WTC11 (cell line): ENCODE measurements around the gene MTPN. TPM values are rescaled to one million over a fixed set of nuclear protein-coding genes. Genes with fewer than 3 reads are reported as not detected.

Source experiments
- ATAC-seq: fragments of 200-7000 bp; cut with Tn5 transposase; 2 replicates; pipeline ENCODE4 v1.10.0; 2021; ENCODE audit warnings: mild to moderate bottlenecking, moderate library complexity
- CTCF ChIA-PET: fragments of 300-600 bp; sonication (Branson Sonifier 250); formaldehyde crosslinking; loops from one replicate; lab custom pipeline; 2021; ENCODE audit warnings: antibody characterized with exemption; lab: Charles Lee
- POLR2A ChIA-PET: fragments of 350-600 bp; sonication (Branson Sonifier 250); formaldehyde crosslinking; loops from one replicate; lab custom pipeline; 2021; ENCODE audit warnings: antibody characterized with exemption; lab: Charles Lee
- DNase-seq: peaks from one replicate; pipeline ENCODE4 v3.0.0; 2021; ENCODE audit warnings: low spot score
- H3K27ac Mint-ChIP-seq: 2 replicates; pipeline ENCODE4 v1.8.0; 2021; ENCODE audit warnings: mixed read lengths
- H3K27me3 Mint-ChIP-seq: 2 replicates; pipeline ENCODE4 v1.8.0; 2021; ENCODE audit warnings: low read depth, mild to moderate bottlenecking, moderate library complexity, mixed read lengths
- H3K36me3 Mint-ChIP-seq: 2 replicates; pipeline ENCODE4 v1.8.0; 2021; ENCODE audit warnings: mixed read lengths
- H3K4me1 Mint-ChIP-seq: 2 replicates; pipeline ENCODE4 v1.8.0; 2022; ENCODE audit warnings: mixed read lengths
- H3K4me3 Mint-ChIP-seq: 2 replicates; pipeline ENCODE4 v1.8.0; 2021; ENCODE audit warnings: mild to moderate bottlenecking, moderate library complexity, mixed read lengths
- H3K9me3 Mint-ChIP-seq: 2 replicates; pipeline ENCODE4 v1.8.0; 2021; ENCODE audit warnings: mixed read lengths
- CREM ChIP-seq: sonication (generic); formaldehyde crosslinking; IDR thresholded peaks from 2 replicates; pipeline ENCODE4 v1.8.1; 2022; ENCODE audit warnings: mild to moderate bottlenecking, missing genetic modification reagents, moderate library complexity
- EMX1 ChIP-seq: fragments of 250-450 bp; sonication (Bioruptor Pico); IDR thresholded peaks from 2 replicates; pipeline ENCODE4 v1.8.0; 2021; ENCODE audit warnings: mild to moderate bottlenecking
- FOXJ3 ChIP-seq: sonication (generic); formaldehyde crosslinking; IDR thresholded peaks from 2 replicates; pipeline ENCODE4 v1.9.0; 2021; ENCODE audit warnings: missing genetic modification reagents, mild to moderate bottlenecking, borderline replicate concordance
- GABPB1 ChIP-seq: sonication (generic); formaldehyde crosslinking; IDR thresholded peaks from 2 replicates; pipeline ENCODE4 v1.8.1; 2023; ENCODE audit warnings: mild to moderate bottlenecking, missing genetic modification reagents
- IRF2 ChIP-seq: sonication (generic); formaldehyde crosslinking; IDR thresholded peaks from 2 replicates; pipeline ENCODE4 v1.8.0; 2022; ENCODE audit warnings: low read depth, missing genetic modification reagents, borderline replicate concordance
- MYBL2 ChIP-seq: sonication (generic); formaldehyde crosslinking; IDR thresholded peaks from 2 replicates; pipeline ENCODE4 v1.8.1; 2023; ENCODE audit warnings: mild to moderate bottlenecking, moderate library complexity, missing genetic modification reagents
- NR2C2 ChIP-seq: sonication (generic); formaldehyde crosslinking; IDR thresholded peaks from 2 replicates; pipeline ENCODE4 v1.8.0; 2022; ENCODE audit warnings: mild to moderate bottlenecking, missing genetic modification reagents
- SP1 ChIP-seq: sonication (generic); formaldehyde crosslinking; conservative IDR thresholded peaks from 2 replicates; pipeline ENCODE4 v1.8.1; 2022; ENCODE audit warnings: missing genetic modification reagents
- ZNF232 ChIP-seq: sonication (generic); formaldehyde crosslinking; IDR thresholded peaks from 2 replicates; pipeline ENCODE4 v1.8.0; 2022; ENCODE audit warnings: mild to moderate bottlenecking, missing genetic modification reagents
- ZNF423 ChIP-seq: fragments of 250-450 bp; sonication (Bioruptor Pico); IDR thresholded peaks from 2 replicates; pipeline ENCODE4 v2.1.2; 2022; ENCODE audit warnings: mild to moderate bottlenecking, moderate library complexity
- total RNA-seq: library from RNA; stranded (reverse); gene quantifications from 3 replicates; pipeline ENCODE4 v1.2.3, GENCODE V29; 2021
- TF ChIP-seq, protein P1 (sequence below): sonication (generic); formaldehyde crosslinking; IDR thresholded peaks from 2 replicates; pipeline ENCODE4 v1.8.0; 2022; ENCODE audit warnings: mild to moderate bottlenecking, missing genetic modification reagents
- TF ChIP-seq, protein P2 (sequence below): sonication (generic); formaldehyde crosslinking; IDR thresholded peaks from 2 replicates; pipeline ENCODE4 v1.8.1; 2023; ENCODE audit warnings: mild to moderate bottlenecking, missing genetic modification reagents, moderate library complexity
- TF ChIP-seq, protein P3 (sequence below): sonication (generic); formaldehyde crosslinking; IDR thresholded peaks from 2 replicates; pipeline ENCODE4 v1.8.1; 2022; ENCODE audit warnings: mild to moderate bottlenecking, missing genetic modification reagents, moderate library complexity, borderline replicate concordance
- TF ChIP-seq, protein P4 (sequence below): fragments of 200-600 bp; IDR thresholded peaks from 2 replicates; pipeline ENCODE4 v1.8.0; 2022; ENCODE audit warnings: antibody characterized with exemption
- TF ChIP-seq, protein P5 (sequence below): sonication (generic); formaldehyde crosslinking; IDR thresholded peaks from 2 replicates; pipeline ENCODE4 v1.8.0; 2023; ENCODE audit warnings: mild to moderate bottlenecking, missing genetic modification reagents
- TF ChIP-seq, protein P6 (sequence below): fragments of 250-450 bp; sonication (Bioruptor Pico); IDR thresholded peaks from 2 replicates; pipeline ENCODE4 v1.9.0; 2021; ENCODE audit warnings: moderate library complexity, mild to moderate bottlenecking, inconsistent platforms, borderline replicate concordance
- TF ChIP-seq, protein P7 (sequence below): fragments of 250-450 bp; sonication (Bioruptor Pico); conservative IDR thresholded peaks from 2 replicates; pipeline ENCODE4 v1.9.0; 2021; ENCODE audit warnings: mild to moderate bottlenecking

The MTPN gene
- total RNA-seq, 1 experiment from 2014 or later, result 92.5 TPM

DNA sequence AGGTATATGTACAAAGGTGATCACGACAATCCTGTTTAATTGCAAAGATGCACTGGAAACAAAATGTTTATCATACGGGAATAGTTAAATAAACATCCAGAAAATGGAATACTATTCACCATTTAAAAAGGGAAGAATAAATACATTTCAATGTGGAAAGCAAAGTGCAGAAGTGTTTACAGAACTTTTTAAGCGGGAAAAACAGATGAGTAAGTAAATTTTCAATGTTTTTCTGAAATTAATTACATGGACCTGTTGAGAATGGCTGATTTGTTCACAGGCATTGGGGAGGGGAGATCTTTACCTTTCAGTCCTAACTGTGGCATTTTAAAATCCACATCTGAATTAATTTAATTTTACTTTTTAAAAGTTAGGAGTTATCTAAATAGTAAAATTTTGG lies 7.1 kb downstream of the MTPN start:
- TF ChIP-seq NR2C2 (CRISPR knock-in tag) (no peak), CREM (no peak), SP1 (no peak), GABPB1 (CRISPR knock-in tag) (no peak), MYBL2 (no peak), IRF2 (CRISPR knock-in tag) (no peak), ZNF232 (CRISPR knock-in tag) (no peak), FOXJ3 (CRISPR knock-in tag) (no peak), ZNF423 (CRISPR knock-in tag) (no peak)
- TF ChIP-seq, protein P1, sequence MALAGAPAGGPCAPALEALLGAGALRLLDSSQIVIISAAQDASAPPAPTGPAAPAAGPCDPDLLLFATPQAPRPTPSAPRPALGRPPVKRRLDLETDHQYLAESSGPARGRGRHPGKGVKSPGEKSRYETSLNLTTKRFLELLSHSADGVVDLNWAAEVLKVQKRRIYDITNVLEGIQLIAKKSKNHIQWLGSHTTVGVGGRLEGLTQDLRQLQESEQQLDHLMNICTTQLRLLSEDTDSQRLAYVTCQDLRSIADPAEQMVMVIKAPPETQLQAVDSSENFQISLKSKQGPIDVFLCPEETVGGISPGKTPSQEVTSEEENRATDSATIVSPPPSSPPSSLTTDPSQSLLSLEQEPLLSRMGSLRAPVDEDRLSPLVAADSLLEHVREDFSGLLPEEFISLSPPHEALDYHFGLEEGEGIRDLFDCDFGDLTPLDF, result no peak
- TF ChIP-seq, protein P2, sequence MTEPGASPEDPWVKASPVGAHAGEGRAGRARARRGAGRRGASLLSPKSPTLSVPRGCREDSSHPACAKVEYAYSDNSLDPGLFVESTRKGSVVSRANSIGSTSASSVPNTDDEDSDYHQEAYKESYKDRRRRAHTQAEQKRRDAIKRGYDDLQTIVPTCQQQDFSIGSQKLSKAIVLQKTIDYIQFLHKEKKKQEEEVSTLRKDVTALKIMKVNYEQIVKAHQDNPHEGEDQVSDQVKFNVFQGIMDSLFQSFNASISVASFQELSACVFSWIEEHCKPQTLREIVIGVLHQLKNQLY (CRISPR knock-in tag), result no peak
- TF ChIP-seq, protein P3, sequence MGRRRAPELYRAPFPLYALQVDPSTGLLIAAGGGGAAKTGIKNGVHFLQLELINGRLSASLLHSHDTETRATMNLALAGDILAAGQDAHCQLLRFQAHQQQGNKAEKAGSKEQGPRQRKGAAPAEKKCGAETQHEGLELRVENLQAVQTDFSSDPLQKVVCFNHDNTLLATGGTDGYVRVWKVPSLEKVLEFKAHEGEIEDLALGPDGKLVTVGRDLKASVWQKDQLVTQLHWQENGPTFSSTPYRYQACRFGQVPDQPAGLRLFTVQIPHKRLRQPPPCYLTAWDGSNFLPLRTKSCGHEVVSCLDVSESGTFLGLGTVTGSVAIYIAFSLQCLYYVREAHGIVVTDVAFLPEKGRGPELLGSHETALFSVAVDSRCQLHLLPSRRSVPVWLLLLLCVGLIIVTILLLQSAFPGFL (CRISPR knock-in tag), result no peak
- TF ChIP-seq, protein P4, sequence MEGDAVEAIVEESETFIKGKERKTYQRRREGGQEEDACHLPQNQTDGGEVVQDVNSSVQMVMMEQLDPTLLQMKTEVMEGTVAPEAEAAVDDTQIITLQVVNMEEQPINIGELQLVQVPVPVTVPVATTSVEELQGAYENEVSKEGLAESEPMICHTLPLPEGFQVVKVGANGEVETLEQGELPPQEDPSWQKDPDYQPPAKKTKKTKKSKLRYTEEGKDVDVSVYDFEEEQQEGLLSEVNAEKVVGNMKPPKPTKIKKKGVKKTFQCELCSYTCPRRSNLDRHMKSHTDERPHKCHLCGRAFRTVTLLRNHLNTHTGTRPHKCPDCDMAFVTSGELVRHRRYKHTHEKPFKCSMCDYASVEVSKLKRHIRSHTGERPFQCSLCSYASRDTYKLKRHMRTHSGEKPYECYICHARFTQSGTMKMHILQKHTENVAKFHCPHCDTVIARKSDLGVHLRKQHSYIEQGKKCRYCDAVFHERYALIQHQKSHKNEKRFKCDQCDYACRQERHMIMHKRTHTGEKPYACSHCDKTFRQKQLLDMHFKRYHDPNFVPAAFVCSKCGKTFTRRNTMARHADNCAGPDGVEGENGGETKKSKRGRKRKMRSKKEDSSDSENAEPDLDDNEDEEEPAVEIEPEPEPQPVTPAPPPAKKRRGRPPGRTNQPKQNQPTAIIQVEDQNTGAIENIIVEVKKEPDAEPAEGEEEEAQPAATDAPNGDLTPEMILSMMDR, result no peak
- TF ChIP-seq, protein P5, sequence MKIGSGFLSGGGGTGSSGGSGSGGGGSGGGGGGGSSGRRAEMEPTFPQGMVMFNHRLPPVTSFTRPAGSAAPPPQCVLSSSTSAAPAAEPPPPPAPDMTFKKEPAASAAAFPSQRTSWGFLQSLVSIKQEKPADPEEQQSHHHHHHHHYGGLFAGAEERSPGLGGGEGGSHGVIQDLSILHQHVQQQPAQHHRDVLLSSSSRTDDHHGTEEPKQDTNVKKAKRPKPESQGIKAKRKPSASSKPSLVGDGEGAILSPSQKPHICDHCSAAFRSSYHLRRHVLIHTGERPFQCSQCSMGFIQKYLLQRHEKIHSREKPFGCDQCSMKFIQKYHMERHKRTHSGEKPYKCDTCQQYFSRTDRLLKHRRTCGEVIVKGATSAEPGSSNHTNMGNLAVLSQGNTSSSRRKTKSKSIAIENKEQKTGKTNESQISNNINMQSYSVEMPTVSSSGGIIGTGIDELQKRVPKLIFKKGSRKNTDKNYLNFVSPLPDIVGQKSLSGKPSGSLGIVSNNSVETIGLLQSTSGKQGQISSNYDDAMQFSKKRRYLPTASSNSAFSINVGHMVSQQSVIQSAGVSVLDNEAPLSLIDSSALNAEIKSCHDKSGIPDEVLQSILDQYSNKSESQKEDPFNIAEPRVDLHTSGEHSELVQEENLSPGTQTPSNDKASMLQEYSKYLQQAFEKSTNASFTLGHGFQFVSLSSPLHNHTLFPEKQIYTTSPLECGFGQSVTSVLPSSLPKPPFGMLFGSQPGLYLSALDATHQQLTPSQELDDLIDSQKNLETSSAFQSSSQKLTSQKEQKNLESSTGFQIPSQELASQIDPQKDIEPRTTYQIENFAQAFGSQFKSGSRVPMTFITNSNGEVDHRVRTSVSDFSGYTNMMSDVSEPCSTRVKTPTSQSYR (CRISPR knock-in tag), result no peak
- TF ChIP-seq, protein P6, sequence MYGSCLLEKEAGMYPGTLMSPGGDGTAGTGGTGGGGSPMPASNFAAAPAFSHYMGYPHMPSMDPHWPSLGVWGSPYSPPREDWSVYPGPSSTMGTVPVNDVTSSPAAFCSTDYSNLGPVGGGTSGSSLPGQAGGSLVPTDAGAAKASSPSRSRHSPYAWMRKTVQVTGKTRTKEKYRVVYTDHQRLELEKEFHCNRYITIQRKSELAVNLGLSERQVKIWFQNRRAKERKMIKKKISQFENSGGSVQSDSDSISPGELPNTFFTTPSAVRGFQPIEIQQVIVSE, result no peak
- POLR2A ChIA-PET, result no interaction called here
- CTCF ChIA-PET, result no interaction called here
- Mint-ChIP-seq H3K27me3 (no peaks in the 10 kb centered on the region), H3K9me3 (no peaks in the 10 kb centered on the region), H3K4me1 (peaks cover 6% of the 10 kb centered on the region; the same call in 1 of the 2 replicates), H3K27ac (no peak overlapping the region), H3K4me3 (no peak overlapping the region), H3K36me3 (peaks cover 7% of the 10 kb centered on the region; the same call in 1 of the 2 replicates)
- DNase-seq, result no peak
- ATAC-seq, result no peak

DNA sequence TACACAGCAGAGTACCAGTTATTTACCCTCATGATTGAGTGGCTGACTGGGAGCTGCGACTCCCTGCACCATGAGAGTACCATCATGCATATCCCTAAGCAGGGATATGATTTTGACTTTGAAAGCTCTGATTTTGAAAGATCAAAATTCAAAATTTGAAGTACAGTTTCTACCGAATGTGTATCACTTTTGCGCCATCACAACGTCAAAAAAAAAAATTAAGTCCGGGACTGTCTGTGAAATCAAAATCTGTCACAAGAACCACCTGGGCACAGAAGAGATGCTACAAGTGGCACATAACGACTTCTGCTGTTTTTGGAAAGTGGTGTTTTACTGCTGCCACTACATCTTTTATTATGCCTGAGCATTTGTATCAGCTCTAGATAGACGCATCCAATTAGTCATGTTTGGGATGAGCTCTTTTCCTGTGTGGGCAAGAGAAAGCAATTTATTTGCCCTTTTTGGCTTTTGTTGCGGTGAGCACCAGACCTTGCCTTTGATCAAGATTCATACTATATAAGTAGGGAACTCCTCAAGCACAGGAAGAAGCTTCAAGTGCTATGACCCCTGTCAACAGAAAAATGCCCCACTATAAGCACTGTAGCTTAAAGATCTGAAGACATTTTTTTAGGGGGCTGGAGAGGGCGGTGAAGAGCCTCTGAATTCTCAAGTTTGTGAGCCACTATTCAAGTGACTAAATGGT lies 10.7 kb downstream of the MTPN start:
- no peak overlapping the region for H3K27ac Mint-ChIP-seq
- H3K4me3 Mint-ChIP-seq, result no peak overlapping the region
- no peak for ATAC-seq
- no peak for DNase-seq
- ChIA-PET POLR2A (interaction anchor here (0.7 to 1.3 kb wide), 2 partner anchors 13 to 1027 kb away, joined by 3 read pairs; no protein-coding TSS in a partner anchor), CTCF (interaction anchor here (1.6 kb wide), 1 partner anchor 692 kb away, joined by 3 read pairs; no protein-coding TSS in a partner anchor)
- peaks cover 7% of the 10 kb centered on the region; the same call in 1 of the 2 replicates for H3K36me3 Mint-ChIP-seq
- H3K9me3 Mint-ChIP-seq, result no peaks in the 10 kb centered on the region
- H3K27me3 Mint-ChIP-seq, result no peaks in the 10 kb centered on the region
- TF ChIP-seq, protein P7, sequence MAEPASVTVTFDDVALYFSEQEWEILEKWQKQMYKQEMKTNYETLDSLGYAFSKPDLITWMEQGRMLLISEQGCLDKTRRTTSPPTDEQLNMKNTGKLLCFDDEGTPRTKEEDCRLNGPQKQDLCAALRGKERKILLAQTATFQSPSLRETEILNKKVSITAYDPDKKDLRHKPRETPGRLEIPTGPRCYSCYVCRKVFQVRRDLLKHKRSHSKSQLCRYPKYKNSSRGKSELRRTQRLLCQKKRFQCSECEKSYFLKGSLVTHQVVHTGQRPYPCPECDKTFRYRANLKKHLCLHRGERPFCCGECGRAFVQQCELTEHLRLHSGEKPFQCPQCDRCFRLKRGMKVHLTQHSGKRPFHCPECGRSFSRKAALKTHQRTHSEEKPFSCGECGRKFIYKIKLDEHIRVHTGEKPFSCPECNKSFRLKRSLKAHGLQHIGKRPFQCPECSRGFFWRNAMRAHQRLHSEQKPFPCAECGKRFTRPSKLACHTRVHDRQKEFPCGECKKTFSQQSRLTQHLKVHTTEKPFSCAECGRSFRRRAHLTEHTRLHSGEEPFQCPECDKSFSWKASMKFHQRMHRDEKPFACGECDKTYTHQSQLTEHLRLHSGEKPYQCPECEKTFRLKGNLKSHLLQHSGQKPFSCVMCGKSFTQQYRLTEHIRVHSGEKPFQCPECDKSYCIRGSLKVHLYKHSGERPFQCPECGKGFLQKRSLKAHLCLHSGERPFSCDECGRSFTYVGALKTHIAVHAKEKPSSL, result no peak
- TF ChIP-seq EMX1 (CRISPR knock-in tag), result no peak
- TF ChIP-seq, protein P3 (CRISPR knock-in tag), result no peak
- peaks cover 6% of the 10 kb centered on the region; the same call in 1 of the 2 replicates for H3K4me1 Mint-ChIP-seq
